HG02852 (cell line): Measurements from ENCODE around the gene CACNA2D3.

Experiments
- ATAC-seq: cut with Tn5 transposase; IDR thresholded peaks from one replicate; pipeline ENCODE4 v1.9.1; 2021; ENCODE audit warnings: mild to moderate bottlenecking, moderate library complexity; ENCODE audit not compliant: unreplicated experiment

CACNA2D3 gene

GRCh38 chr3:55014081-55014480, 891.7 kb downstream of the CACNA2D3 start:
- ATAC-seq, result no peak

GRCh38 chr3:55014906-55015305, 892.6 kb downstream of the CACNA2D3 start:
- ATAC-seq, result no peak

- no peak for ATAC-seq
Measured at GRCh38 chr3:55017876-55018275, 895.5 kb downstream of the CACNA2D3 start.

DNA sequence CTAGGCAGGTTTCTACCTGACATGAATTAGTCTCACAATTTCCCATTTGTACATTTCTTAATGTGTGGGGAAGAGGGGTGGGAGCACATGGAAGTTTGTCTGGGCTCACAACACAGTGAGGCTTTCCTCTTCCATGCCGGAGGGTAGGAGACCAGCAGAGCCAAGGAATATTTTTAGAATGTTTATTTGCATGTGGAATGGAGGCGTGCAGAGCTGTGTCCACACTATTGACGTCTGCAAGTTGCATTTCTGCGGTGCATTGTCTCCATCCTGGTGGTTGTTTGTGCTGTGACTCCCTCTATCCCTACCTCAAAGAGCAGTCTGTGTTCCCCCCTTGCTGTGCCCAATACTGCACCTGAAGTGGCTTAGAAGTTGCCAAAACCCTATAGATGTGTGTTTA, 908.6 kb downstream of the CACNA2D3 start:
- ATAC-seq, result no peak

DNA sequence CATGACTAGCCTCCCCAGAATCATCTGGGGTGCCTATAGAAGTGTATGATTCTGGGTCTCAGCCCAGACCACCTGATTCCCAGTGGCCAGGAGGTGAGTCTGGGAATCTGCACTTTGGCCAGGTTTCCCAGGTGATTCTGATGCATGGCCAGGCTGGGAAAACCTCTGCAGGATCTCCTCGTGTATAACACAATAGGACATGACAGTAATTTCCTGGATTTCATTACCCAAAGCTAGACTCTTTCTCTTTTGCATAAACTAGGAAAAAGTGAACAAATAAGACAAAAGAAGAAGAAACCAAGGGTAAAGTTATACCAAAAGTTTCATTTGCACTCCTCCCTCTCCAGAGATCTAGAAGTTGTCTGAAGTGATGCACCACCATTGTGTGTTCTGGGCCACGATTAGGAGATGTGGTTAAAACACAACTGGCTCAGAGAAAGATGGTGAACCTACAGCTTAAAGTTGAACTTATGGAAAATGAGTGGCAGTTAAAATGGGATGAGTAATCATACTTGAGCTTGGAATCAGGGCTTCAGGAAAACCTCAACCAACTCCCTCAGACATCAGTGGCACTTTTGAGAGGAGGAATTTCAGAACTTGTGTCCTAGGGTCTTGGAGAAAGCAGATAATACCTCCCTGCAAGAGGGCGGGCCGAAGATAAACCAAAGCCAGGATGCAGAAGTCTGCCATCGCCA, 914.7 kb downstream of the CACNA2D3 start:
- no peak for ATAC-seq

DNA sequence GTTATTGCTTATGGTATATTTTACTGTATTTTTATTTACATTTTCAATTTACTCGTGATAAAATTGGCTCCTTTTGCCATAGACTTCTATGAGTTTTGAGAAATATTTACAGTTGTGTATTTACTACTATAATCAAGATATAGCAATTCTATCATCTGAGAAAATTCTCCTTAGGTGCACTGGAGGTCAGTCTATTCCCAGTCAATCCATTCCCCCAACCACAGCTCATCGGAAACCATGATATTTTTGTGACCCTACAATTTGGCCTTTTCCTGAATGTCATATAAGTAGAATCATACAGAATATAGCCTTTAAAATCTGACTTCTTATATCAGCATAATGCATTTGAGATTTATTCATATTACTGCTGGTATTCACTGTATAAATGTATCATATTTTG, 920.2 kb downstream of the CACNA2D3 start:
- no peak for ATAC-seq

DNA sequence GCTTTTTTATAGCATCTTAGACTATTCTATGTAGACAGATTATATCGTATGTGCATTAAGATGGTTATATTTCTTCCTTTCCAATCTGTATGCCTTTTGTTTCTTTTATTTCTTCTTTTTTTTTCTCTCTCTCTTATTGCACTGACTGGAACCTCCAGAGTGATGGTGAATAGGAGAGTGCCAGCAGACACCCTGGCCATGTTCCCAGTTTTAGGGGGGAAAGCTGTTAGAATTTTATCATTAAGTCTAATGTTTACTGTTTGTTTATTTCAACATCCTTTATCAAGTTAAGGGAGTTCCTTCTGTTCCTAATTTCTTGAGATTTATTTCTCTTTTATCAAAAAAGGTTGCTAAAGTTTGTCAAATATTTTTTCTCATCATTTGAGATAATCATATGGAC, 922.1 kb downstream of the CACNA2D3 start:
- ATAC-seq, result no peak

DNA sequence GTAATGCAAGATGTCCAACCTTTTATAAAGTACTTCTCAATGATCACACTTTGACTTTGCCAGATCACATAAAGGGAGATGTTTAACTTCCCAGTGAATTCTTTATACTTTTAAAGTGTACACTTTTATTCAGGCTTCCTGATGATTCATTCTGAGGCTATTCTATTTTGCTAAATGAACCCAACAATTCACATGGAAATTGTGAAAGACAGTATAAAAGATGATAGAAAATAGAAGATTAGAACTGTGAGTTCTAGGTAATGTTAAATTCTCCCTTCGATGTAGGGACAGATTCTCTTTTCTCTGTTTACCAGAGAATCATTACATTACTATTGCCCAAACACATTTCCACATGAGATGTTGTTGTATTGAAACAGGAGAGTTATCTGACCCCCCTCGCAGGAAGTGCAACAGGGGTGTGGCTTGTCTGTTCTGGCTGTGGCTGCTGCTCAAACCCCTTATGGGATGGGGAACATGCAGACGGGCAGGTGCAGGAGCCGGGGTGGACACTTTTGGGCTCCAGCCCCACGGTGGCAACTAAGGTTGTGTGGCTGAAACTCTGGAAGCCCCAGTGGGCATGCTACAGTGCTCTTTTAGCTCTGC, 936.8 kb downstream of the CACNA2D3 start:
- no peak for ATAC-seq

DNA sequence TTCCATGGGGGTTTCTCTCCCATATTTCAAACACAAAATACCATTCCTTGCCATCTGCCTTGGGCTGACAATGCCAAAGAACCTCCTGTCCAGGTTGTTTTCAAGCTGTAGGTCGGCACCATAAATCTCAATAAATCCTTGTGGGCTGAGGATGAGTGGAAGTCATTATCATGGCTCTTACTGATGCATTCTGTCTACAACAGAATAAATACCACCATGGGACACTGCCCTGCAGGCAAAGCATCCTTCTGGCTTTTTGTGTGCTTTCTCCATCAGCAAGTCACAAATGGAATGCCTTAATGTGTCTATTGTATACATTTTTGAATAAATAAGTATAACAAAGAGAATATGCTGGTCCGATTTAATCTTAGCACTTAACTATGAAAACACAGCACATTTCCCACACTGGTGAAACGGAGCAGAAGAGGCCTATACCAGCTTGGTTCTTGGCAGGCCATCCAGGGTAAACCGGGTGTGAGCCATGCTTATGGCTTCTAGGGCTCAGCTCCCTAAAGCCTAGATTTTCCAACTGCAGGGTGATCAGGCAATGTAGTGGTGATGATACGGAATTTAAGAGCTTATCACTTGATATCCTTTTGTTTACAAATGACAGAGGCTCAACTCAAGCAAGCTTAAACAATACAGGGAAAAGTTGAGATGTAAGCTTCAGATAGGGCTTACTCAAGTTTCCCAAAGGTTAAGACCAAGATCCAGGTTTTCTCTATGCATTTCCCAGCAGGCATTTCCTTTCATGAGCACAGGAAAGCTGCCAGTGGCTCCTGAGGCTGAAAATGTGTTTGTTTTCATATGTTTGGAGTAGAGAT, 938.8 kb downstream of the CACNA2D3 start:
- ATAC-seq, result no peak

GRCh38 chr3:55061720-55062034, 939.3 kb downstream of the CACNA2D3 start:
- no peak for ATAC-seq

- no peak for ATAC-seq
Measured at GRCh38 chr3:55064164-55064563, 941.8 kb downstream of the CACNA2D3 start.

- no peak for ATAC-seq
Measured at GRCh38 chr3:55065331-55065730, 943.0 kb downstream of the CACNA2D3 start.

GRCh38 chr3:55066551-55067047, 944.2 kb downstream of the CACNA2D3 start:
- no peak for ATAC-seq

- ATAC-seq, result no peak
Measured at GRCh38 chr3:55069950-55070349, 947.6 kb downstream of the CACNA2D3 start.

GRCh38 chr3:55074796-55075195, 952.4 kb downstream of the CACNA2D3 start:
- ATAC-seq, result no peak

DNA sequence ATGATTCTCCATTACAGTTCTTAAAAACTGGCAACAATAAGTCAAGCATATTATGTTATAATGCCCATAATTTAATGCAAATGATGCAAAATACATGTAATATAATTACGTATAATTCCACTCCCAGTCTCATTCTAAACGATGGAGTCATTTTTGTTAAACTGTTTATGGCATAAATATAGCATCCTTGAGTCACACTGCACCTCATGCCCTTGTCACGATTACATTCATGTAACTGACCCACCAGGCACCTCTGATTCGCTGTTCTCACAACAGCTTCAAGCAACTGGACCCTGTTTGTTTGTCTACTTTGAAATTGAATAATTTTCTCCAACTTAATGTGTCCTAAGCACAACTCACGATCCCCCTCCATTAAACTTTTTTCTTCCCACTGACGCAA, 953.5 kb downstream of the CACNA2D3 start:
- no peak for ATAC-seq

- no peak for ATAC-seq
Measured at GRCh38 chr3:55077726-55078125, 955.4 kb downstream of the CACNA2D3 start.

DNA sequence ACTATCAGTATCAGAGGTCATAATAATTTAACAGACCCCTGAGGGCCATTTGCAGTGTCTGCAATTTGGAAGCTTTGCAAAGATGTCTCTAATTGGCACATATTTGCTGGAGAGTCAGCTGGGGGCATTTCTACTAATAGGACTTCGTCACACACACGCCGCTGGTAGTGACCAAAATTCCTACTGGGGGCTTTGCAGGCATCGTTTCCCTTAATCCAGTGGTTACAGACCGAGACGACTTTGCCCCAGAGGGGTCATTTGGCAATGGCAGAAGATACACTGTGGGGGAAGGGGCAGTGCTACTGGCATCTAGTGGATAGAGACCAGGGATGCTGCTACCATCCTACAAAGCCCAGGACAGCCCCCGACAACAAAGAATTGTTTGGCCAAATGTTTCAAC, 956.5 kb downstream of the CACNA2D3 start:
- ATAC-seq, result no peak

- no peak for ATAC-seq
Measured at GRCh38 chr3:55085231-55085630, 962.9 kb downstream of the CACNA2D3 start.

DNA sequence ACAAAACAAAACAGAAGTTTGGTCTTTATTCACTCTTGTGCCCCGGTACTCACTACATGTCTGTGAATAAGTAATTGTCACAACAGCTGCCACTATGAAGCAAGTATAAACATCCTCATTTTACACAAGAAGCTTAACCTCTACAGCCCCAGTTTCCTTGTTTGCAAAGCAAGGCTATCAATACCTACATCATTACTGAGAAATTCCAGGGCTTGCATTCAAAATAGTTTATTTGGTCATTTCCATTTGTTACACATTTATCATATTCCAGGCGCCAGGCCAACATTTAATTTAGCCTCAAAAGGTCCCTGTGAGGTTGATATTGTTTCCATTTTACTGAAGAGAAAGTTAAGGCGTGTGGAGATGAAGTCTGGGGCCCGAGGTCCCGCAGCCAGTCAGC, 966.9 kb downstream of the CACNA2D3 start:
- no peak for ATAC-seq

DNA sequence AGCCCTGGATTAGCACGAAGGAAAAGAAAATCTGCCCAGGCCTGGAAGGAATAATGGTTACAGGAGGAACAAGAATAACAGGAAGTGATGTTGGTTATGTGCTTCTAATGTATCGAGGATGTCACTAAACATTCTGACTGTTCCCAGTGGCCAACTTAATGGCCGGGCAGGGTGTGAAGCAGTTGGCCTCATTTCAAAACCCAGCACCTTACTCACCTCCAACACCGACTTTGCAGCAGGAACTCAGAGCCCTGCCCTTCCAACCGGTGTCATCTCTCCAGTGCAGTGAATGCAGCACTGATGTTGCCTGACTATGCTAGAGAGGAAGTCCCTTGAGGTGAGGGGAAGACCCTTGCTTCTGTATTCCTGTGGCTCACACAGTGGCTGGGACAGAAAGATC, 967.9 kb downstream of the CACNA2D3 start:
- ATAC-seq, result no peak

- ATAC-seq, result no peak
Measured at GRCh38 chr3:55090746-55091145, 968.4 kb downstream of the CACNA2D3 start.
